Measurements from ENCODE around the gene PTER.

The PTER gene

GRCh38 chr10:16478801-16479200 lies 42.0 kb downstream of the PTER start:
- DNase-seq (ENCODE audit: low read depth), result no peak
- H3K4me3 ChIP-seq (ENCODE audit: low read depth, low read length), result no peak overlapping the region
- TF ChIP-seq CTCF (IDR thresholded peaks at IDR 0.05; ENCODE audit: low read depth, low read length), result no peak
- TF ChIP-seq MYC (IDR thresholded peaks at IDR 0.05; ENCODE audit: low read depth, low read length), result no peak
- no peak for TF ChIP-seq POLR2A (IDR thresholded peaks at IDR 0.05; ENCODE audit: extremely low read depth, insufficient read length)
- TF ChIP-seq MAX (IDR thresholded peaks at IDR 0.05; ENCODE audit: low read depth, low read length), result no peak

GRCh38 chr10:16481052-16481728 lies 44.4 kb downstream of the PTER start:
- no peak for DNase-seq (ENCODE audit: low read depth)
- no peak overlapping the region for H3K4me3 ChIP-seq (ENCODE audit: low read depth, low read length)
- TF ChIP-seq MYC (IDR thresholded peaks at IDR 0.05; ENCODE audit: low read depth, low read length) (no peak), MAX (IDR thresholded peaks at IDR 0.05; ENCODE audit: low read depth, low read length) (no peak), POLR2A (IDR thresholded peaks at IDR 0.05; ENCODE audit: extremely low read depth, insufficient read length) (no peak), CTCF (IDR thresholded peaks at IDR 0.05; ENCODE audit: low read depth, low read length) (no peak)

GRCh38 chr10:16483241-16483917 lies 46.6 kb downstream of the PTER start:
- no peak overlapping the region for H3K4me3 ChIP-seq (ENCODE audit: low read depth, low read length)
- no peak for DNase-seq (ENCODE audit: low read depth)
- no peak for TF ChIP-seq MAX (IDR thresholded peaks at IDR 0.05; ENCODE audit: low read depth, low read length)
- TF ChIP-seq POLR2A (IDR thresholded peaks at IDR 0.05; ENCODE audit: extremely low read depth, insufficient read length), result no peak
- TF ChIP-seq MYC (IDR thresholded peaks at IDR 0.05; ENCODE audit: low read depth, low read length), result no peak
- TF ChIP-seq CTCF (IDR thresholded peaks at IDR 0.05; ENCODE audit: low read depth, low read length), result no peak

- no peak overlapping the region for H3K4me3 ChIP-seq (ENCODE audit: low read depth, low read length)
- DNase-seq (ENCODE audit: low read depth), result no peak
- TF ChIP-seq POLR2A (IDR thresholded peaks at IDR 0.05; ENCODE audit: extremely low read depth, insufficient read length) (no peak), MYC (IDR thresholded peaks at IDR 0.05; ENCODE audit: low read depth, low read length) (no peak), CTCF (IDR thresholded peaks at IDR 0.05; ENCODE audit: low read depth, low read length) (no peak), MAX (IDR thresholded peaks at IDR 0.05; ENCODE audit: low read depth, low read length) (no peak)
Measured at GRCh38 chr10:16490511-16490910, 53.7 kb downstream of the PTER start.

GRCh38 chr10:16491933-16492332 lies 55.1 kb downstream of the PTER start:
- H3K4me3 ChIP-seq (ENCODE audit: low read depth, low read length), result no peak overlapping the region
- no peak for DNase-seq (ENCODE audit: low read depth)
- TF ChIP-seq CTCF (IDR thresholded peaks at IDR 0.05; ENCODE audit: low read depth, low read length) (no peak), POLR2A (IDR thresholded peaks at IDR 0.05; ENCODE audit: extremely low read depth, insufficient read length) (no peak), MAX (IDR thresholded peaks at IDR 0.05; ENCODE audit: low read depth, low read length) (no peak), MYC (IDR thresholded peaks at IDR 0.05; ENCODE audit: low read depth, low read length) (no peak)

Measured in NB4 (cell line).